ENCODE data around the gene SEMA4B. TPM values are rescaled to one million over a fixed set of nuclear protein-coding genes. Genes with fewer than 3 reads are reported as not detected.

SEMA4B gene
- total and polyA plus RNA-seq, 9 of the 15 experiments (the other 6 are each of a cell fraction or from before 2014, with no cell fraction given): 1.3 to 33.6 (median 11.0) TPM

- 66% methylated on average over 7 of the region's 7 CpGs for WGBS (ENCODE audit: insufficient coverage, low coverage, missing lambda C conversion rate)
- H3K9me1 ChIP-seq (ENCODE audit: control insufficient read depth, insufficient read depth, low read length): no peaks in the 10 kb centered on the region
- no peak overlapping the region for H3K27ac ChIP-seq (ENCODE audit: extremely low read depth, low read depth, low read length)
- DNase-seq (ENCODE audit: extremely low read depth in 1 of 4, low spot score in 3 of 4) (no peak), ATAC-seq (no peak; the same call in 2 of the 3 replicates), FAIRE-seq (no peak)
- H3K36me3 ChIP-seq (ENCODE audit: control insufficient read depth, insufficient read depth, low read length): no peaks in the 10 kb centered on the region
- H3K4me3 ChIP-seq: no peak overlapping the region
- H3K79me2 ChIP-seq (ENCODE audit: control insufficient read depth, insufficient read depth, low read length): no peaks in the 10 kb centered on the region
- no TSS peak for BruUV-seq (replicated peaks)
- H3K9ac ChIP-seq (ENCODE audit: insufficient read depth in 1 of 2, low read depth in 2 of 2, low read length in 2 of 2): no peak overlapping the region; a peak in 1 of 4 replicates
- ChIA-PET CTCF (ENCODE audit: low intra/inter-chr PET ratio) (no interaction called here), POLR2A (interaction anchor here (0.7 to 1.6 kb wide), 2 partner anchors 11 to 44 kb away, joined by 3 to 4 read pairs; no protein-coding TSS in a partner anchor)
- no peaks in the 10 kb centered on the region for H3K9me3 ChIP-seq (replicated peaks; ENCODE audit: control insufficient read depth, insufficient read depth, low read depth, low read length)
- no peaks in the 10 kb centered on the region for H4K20me1 ChIP-seq (replicated peaks; ENCODE audit: control insufficient read depth, insufficient read depth, low read length)
- TF ChIP-seq ZC3H8 (IDR thresholded peaks at IDR 0.05) (no peak), ZFPM2 (CRISPR knock-in tag; IDR thresholded peaks at IDR 0.05) (no peak), TRIM25 (IDR thresholded peaks at IDR 0.05; ENCODE audit: borderline replicate concordance) (no peak), NR4A1 (CRISPR knock-in tag; IDR thresholded peaks at IDR 0.05) (no peak), NR4A1 (tag; IDR thresholded peaks at IDR 0.05) (no peak), CAMTA2 (CRISPR knock-in tag; conservative IDR thresholded peaks at IDR 0.05) (no peak), EP400 (IDR thresholded peaks at IDR 0.05) (no peak), CC2D1A (IDR thresholded peaks at IDR 0.05) (no peak), DMBX1 (CRISPR knock-in tag; IDR thresholded peaks at IDR 0.05; ENCODE audit: borderline replicate concordance) (no peak), KAT8 (IDR thresholded peaks at IDR 0.05; ENCODE audit: low read depth) (no peak), KAT2B (IDR thresholded peaks at IDR 0.05; ENCODE audit: low read depth, low read length) (no peak), MLLT1 (IDR thresholded peaks at IDR 0.05) (no peak), ZBTB1 (CRISPR knock-in tag; IDR thresholded peaks at IDR 0.05; ENCODE audit: borderline replicate concordance, low read depth) (no peak), DIDO1 (tag; IDR thresholded peaks at IDR 0.05; ENCODE audit: low read depth) (no peak), TBL1XR1 (IDR thresholded peaks at IDR 0.05; ENCODE audit: low read length in 2 of 2) (no peak), STAT5B (CRISPR knock-in tag; IDR thresholded peaks at IDR 0.05) (no peak), TAF9B (IDR thresholded peaks at IDR 0.05; ENCODE audit: partially characterized antibody) (no peak), OTX1 (CRISPR knock-in tag; IDR thresholded peaks at IDR 0.05) (no peak)
- TF ChIP-seq, protein P1, sequence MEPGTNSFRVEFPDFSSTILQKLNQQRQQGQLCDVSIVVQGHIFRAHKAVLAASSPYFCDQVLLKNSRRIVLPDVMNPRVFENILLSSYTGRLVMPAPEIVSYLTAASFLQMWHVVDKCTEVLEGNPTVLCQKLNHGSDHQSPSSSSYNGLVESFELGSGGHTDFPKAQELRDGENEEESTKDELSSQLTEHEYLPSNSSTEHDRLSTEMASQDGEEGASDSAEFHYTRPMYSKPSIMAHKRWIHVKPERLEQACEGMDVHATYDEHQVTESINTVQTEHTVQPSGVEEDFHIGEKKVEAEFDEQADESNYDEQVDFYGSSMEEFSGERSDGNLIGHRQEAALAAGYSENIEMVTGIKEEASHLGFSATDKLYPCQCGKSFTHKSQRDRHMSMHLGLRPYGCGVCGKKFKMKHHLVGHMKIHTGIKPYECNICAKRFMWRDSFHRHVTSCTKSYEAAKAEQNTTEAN (CRISPR knock-in tag; IDR thresholded peaks at IDR 0.05): no peak
- no peaks in the 10 kb centered on the region for H3K27me3 ChIP-seq (ENCODE audit: control insufficient read depth in 2 of 2, insufficient read depth in 2 of 2, low read length in 2 of 2)
- intact Hi-C loops (cut with micrococcal nuclease) (no loop called here), in situ Hi-C loops (cut with MboI) (no loop called here)
- H3K4me1 ChIP-seq (replicated peaks in 1 of 2; ENCODE audit: control insufficient read depth in 2 of 2, insufficient read depth in 2 of 2, low read length in 2 of 2): peaks cover 5 to 12% of the 10 kb centered on the region in 2 experiments; a peak in 4 of 5 replicates
- H3K4me2 ChIP-seq (ENCODE audit: insufficient read depth, low read length): no peak overlapping the region
- H2AFZ ChIP-seq (ENCODE audit: low read depth, low read length): no peak overlapping the region
These were observed 27.8 kb upstream of the SEMA4B start for GRCh38 chr15:90173372-90173771.
